Heart left ventricle (tissue), 16 donors: ENCODE results near the gene AMZ2. TPM values are rescaled to one million over a fixed set of nuclear protein-coding genes. Genes with fewer than 3 reads are reported as not detected.
A peak's percentile ranks its signal among the peaks of the same experiment; 100 is the strongest.
"Not testable (repeated sequence)": the region's sequence is repeated elsewhere in the genome, so short reads cannot be mapped to it uniquely, and the experiment has no call there.

Source experiments
- ATAC-seq, 4 donors: fragments of 200-7000 bp; cut with Tn5 transposase; one replicate each; pipeline ENCODE4 v1.9.1; 2020 to 2022; ENCODE audit warnings: moderate library complexity in 4 of 4, mild to moderate bottlenecking in 3 of 4, moderate number of reproducible peaks in 1 of 4
- DNase-seq, 5 donors: peaks; one replicate each; pipeline ENCODE4 v3.0.0-alpha.2; 2020
- H3K27ac ChIP-seq, 12 donors: fragments of 200-600 bp; sonication (generic) in 4 of 12; one replicate each; pipeline versions ENCODE4 v1.5.0 to v1.8.0; 2016 to 2022; ENCODE audit warnings: mild to moderate bottlenecking in 2 of 12
- H3K27me3 ChIP-seq, 9 donors: fragments of 200-600 bp; sonication (generic) in 2 of 9; one replicate each; pipeline versions ENCODE4 v1.5.1 to v1.8.0; 2016 to 2022; ENCODE audit warnings: mild to moderate bottlenecking in 3 of 9
- H3K36me3 ChIP-seq, 9 donors: fragments of 200-600 bp; sonication (generic) in 2 of 9; one replicate each; pipeline versions ENCODE4 v1.5.0 to v1.8.0; 2018 to 2022; ENCODE audit warnings: mild to moderate bottlenecking in 2 of 9
- H3K4me1 ChIP-seq, 12 donors: fragments of 200-600 bp; sonication (generic) in 4 of 12; one replicate each; pipeline versions ENCODE4 v1.5.0 to v1.8.0; 2016 to 2022; ENCODE audit warnings: mild to moderate bottlenecking in 3 of 12
- H3K4me3 ChIP-seq, 12 donors: fragments of 200-600 bp; sonication (generic) in 4 of 12; one replicate each; pipeline versions ENCODE4 v1.5.0 to v1.8.0; 2017 to 2022; ENCODE audit warnings: mild to moderate bottlenecking in 9 of 12, moderate library complexity in 4 of 12
- H3K9me3 ChIP-seq, 12 donors: fragments of 200-600 bp; sonication (generic) in 4 of 12; one replicate each; pipeline versions ENCODE4 v1.5.0 to v1.8.0; 2016 to 2022; ENCODE audit warnings: mild to moderate bottlenecking in 1 of 12
- POLR2A ChIP-seq, 2 donors: fragments of 450-650 bp; IDR thresholded peaks; one replicate each; pipeline ENCODE4 v1.6.1; 2017; ENCODE audit warnings: antibody characterized with exemption in 2 of 2, mild to moderate bottlenecking in 2 of 2, moderate library complexity in 2 of 2
- WGBS, 4 donors: extraction: QIAGEN DNeasy Blood & Tissue Kit in 2 of 4; methylation state at CpG; one replicate each; pipeline versions ENCODE4 v1.1.5 to v1.1.7; 2013 to 2018; 5-methylcytosine and 5-hydroxymethylcytosine counted together
- intact Hi-C, 10 donors: fragments of 100-400 bp; cut with DNase I; formaldehyde crosslinking; loops; one replicate each; pipeline versions ENCODE4 v1.11.1 to v1.14.2; 2022
- polyA plus RNA-seq, 2 donors: library from polyadenylated mRNA; stranded (reverse); fragments of 200-250 nt; gene quantifications; one replicate each; pipeline ENCODE4 v1.2.3, GENCODE V29; 2013
- total RNA-seq, 9 donors: library from RNA; depleted of rRNA in 2 of 9; stranded (reverse); fragments of >200 nt in 2 of 9; fragmentation: NEBNext Ultra II Directional in 3 of 9; extraction: Animal tissue kit (Norgen Biotek cat#: 25700) in 3 of 9; gene quantifications; one replicate each; pipeline versions ENCODE4 v1.1.0 to v1.2.4, GENCODE V29; 2016 to 2023
- TF ChIP-seq, protein P1 (sequence below), 12 donors: fragments of 200-600 bp; sonication (generic) in 4 of 12; IDR thresholded peaks; one replicate each; pipeline versions ENCODE4 v1.5.0 to v1.8.0; 2018 to 2022; ENCODE audit warnings: antibody characterized with exemption in 12 of 12, mild to moderate bottlenecking in 5 of 12
- donor health status: ischemic (EF 13 %, LVEDD 7.1; RV severe dilation, severe dysfunction).
- donor health status: healthy with polysubstance abuse.
- donor health status: DM: no; HTN: yes; CAD: no.
- donor health status: DM: no; HTN: no; CAD: no.
- donor health status: ischemic (EF 25% LVEDD 6.9; RV normal size, moderate dysfunction).
- donor health status: ischemic (EF 25% LVEDD 5.7; RV mildly dilated, moderate dysfunction).
- donor health status: healthy.
- donor health status: DM: yes; HTN: yes; CAD: no.
- donor health status: ischemic (EF 35%, LVEDD 5.7; RV mildly dilated, moderate dysfunction).
- donor health status: nonischemic (EF 11% LVEDD 7.7; RV severe dilation, severe dysfunction).
- donor health status: DM: yes; HTN: yes; CAD: no.
- donor health status: PGD.
- donor health status: ischemic (EF 29% LVEDD 5.4; RV normal size, mild dysfunction).
- donor health status: nonischemic (EF 23%, LVEDD 6.1; RV moderate dilation, normal function).

AMZ2 gene
- total and polyA plus RNA-seq, 11 donors = 52.9 to 141 (median 89.1) TPM

DNA sequence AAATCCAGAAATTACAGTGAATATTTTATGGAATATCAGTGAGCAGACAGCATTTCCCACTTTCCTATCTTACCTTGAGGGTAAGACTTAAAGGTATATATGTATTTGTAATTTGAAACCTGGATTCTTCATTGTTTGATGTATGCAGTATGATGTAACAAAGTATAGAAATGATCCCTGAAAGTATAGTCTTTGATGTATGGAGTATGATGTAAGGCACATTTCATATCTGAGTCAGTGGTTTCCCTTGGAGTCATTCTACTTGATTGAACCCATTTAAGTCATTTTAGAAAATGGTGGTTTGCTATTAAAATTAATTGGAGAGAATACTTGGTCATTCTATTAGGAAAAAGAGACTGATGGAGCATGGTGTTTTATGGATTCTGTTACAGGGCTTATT, 10.1 kb downstream of the AMZ2 start:
- ATAC-seq (no peak), DNase-seq (no peak)
- Histone ChIP-seq H3K27me3 (no peaks in the 10 kb centered on the region), H3K9me3 (no peaks in the 10 kb centered on the region), H3K36me3 (peaks cover 0 to 47% (median 34%) of the 10 kb centered on the region in 9 donors), H3K4me1 (peaks cover 0 to 51% (median 11%) of the 10 kb centered on the region in 12 donors), H3K27ac (peak overlapping the region in 1 of 12 donors; percentile 80), H3K4me3 (no peak overlapping the region)
- intact Hi-C loops = loop anchor here in 1 of 10 donors (10.0 kb wide), 1 partner anchor 507 kb away; no protein-coding TSS in a partner anchor
- TF ChIP-seq, protein P1, sequence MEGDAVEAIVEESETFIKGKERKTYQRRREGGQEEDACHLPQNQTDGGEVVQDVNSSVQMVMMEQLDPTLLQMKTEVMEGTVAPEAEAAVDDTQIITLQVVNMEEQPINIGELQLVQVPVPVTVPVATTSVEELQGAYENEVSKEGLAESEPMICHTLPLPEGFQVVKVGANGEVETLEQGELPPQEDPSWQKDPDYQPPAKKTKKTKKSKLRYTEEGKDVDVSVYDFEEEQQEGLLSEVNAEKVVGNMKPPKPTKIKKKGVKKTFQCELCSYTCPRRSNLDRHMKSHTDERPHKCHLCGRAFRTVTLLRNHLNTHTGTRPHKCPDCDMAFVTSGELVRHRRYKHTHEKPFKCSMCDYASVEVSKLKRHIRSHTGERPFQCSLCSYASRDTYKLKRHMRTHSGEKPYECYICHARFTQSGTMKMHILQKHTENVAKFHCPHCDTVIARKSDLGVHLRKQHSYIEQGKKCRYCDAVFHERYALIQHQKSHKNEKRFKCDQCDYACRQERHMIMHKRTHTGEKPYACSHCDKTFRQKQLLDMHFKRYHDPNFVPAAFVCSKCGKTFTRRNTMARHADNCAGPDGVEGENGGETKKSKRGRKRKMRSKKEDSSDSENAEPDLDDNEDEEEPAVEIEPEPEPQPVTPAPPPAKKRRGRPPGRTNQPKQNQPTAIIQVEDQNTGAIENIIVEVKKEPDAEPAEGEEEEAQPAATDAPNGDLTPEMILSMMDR (IDR thresholded peaks at IDR 0.05) = no peak
- TF ChIP-seq POLR2A (IDR thresholded peaks at IDR 0.05) = no peak

DNA sequence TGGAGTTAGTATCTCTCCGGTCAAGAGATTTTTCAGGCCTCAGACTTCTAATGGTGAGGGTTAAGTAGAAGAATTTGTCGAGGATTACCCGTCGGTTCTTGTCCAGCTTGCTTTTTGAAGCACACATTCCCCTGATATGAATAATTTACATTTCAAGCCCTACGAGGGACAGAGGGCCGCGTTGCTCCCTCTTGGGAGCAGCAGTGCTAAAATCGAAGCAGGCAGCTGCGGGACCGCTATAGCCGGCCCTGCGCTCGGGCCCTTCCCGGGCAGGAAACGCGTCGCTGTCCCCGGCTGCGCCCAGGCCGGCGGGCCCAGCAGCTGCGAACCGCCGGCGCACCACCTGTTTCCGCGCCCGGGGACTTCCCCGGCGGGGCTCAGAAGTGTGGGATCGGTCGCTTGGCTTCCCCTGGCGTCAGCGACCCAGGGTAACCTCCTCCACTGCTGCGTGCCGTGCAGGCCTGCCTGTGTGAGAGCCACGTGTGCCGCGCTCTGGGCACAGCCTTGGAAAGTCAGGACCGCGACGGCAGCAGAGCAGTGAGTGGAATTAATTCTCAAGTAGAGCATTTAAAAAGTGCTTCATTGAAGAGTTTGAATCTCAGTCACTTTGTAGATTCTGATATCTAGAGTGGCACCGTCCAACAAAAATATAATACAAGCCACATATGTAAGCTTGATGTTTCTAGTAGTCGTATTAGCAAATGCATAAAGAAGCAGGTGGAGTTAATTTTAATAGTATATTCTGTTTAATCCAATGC, 11.2 kb downstream of the AMZ2 start:
- not testable (repeated sequence) for H3K27me3 ChIP-seq, H3K9me3 ChIP-seq
- peak overlapping the region in 11 of 12 donors; percentile 37 to 83 (median 73) for H3K27ac ChIP-seq
- H3K36me3 ChIP-seq = peaks cover 0 to 35% (median 33%) of the 10 kb centered on the region in 9 donors
- WGBS, 4 donors = 4 to 19% (median 7%) methylated on average over 11 to 41 of the region's 44 CpGs
- H3K4me1 ChIP-seq = peaks cover 0 to 55% (median 11%) of the 10 kb centered on the region in 12 donors
- ATAC-seq (peak; percentile 77 to 95 (median 90)), DNase-seq (peak; percentile 38 to 88 (median 75))
- intact Hi-C loops = loop anchor here in 1 of 10 donors (10.0 kb wide), 1 partner anchor 506 kb away; no protein-coding TSS in a partner anchor
- peak overlapping the region in 9 of 12 donors; percentile 12 to 40 (median 30) for H3K4me3 ChIP-seq

DNA sequence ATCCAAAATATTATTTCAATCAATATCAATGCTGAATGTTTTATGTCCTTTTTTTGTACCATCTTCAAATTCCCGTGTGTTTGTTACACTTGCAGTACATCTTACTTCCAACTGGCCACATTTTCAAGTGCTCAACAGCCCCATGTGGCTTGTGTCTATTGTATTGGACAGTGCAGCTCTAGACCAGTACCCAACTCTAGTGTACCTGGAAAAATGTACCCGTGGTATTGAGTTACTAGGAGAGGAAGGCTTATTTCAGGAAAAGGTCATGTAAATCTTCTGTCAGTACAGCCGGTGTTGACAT, 11.8 kb downstream of the AMZ2 start:
- 72 to 80% (median 76%) methylated on average over 3 of the region's 3 CpGs for WGBS, 4 donors
- peaks cover 0 to 30% (median 28%) of the 10 kb centered on the region in 9 donors for H3K36me3 ChIP-seq
- not testable (repeated sequence) for H3K9me3 ChIP-seq, DNase-seq, ATAC-seq, H3K27me3 ChIP-seq
- H3K4me1 ChIP-seq = peaks cover 0 to 55% (median 11%) of the 10 kb centered on the region in 12 donors
- peak overlapping the region in 10 of 12 donors; percentile 54 to 83 (median 74) for H3K27ac ChIP-seq
- intact Hi-C loops = loop anchor here in 1 of 10 donors (10.0 kb wide), 1 partner anchor 505 kb away; no protein-coding TSS in a partner anchor
- peak overlapping the region in 4 of 12 donors; percentile 30 to 40 (median 33) for H3K4me3 ChIP-seq

DNA sequence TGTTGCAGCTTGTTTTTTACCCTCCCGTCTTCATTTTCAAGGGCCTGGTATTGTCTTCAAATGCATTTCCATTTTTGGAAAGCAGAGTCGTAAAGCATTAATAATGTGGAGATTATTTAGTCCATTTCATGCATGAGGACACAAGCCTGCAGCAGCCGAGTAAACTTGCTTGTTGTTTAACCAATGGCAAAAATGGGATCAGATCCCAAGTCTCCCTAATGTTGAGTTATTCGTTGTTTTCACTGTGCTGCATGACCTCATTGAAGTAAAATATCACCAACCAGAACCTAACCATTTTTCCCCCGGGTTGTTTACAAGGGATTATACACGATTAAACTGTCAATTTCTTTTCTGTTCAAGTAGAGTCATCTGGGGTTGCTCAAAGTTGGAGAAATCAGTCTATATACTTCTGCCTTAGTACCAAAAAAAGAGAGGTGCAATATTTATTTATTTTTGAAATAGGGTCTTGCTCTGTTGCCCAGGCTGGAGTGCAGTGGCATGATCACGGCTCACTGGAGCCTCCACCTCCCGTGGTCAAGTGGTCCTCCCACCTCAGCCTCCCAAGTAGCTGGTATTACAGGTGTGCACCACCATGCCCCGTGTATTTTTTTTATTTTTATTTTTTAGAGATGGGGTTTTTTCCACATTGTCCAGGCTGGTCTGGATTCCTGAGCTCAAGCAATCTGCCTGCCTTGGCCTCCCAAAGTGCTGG, 12.4 kb downstream of the AMZ2 start:
- Histone ChIP-seq H3K27me3 (no peaks in the 10 kb centered on the region), H3K4me1 (peaks cover 0 to 49% (median 11%) of the 10 kb centered on the region in 12 donors), H3K9me3 (no peaks in the 10 kb centered on the region), H3K4me3 (no peak overlapping the region), H3K27ac (peak overlapping the region in 1 of 12 donors; percentile 76), H3K36me3 (peaks cover 0 to 24% (median 22%) of the 10 kb centered on the region in 9 donors)
- 88 to 91% (median 91%) methylated on average over 9 of the region's 9 CpGs for WGBS, 4 donors
- no peak for ATAC-seq
- TF ChIP-seq POLR2A (IDR thresholded peaks at IDR 0.05) = no peak
- TF ChIP-seq, protein P1 (IDR thresholded peaks at IDR 0.05) = no peak
- DNase-seq = no peak
- intact Hi-C loops = loop anchor here in 8 of 10 donors (5.0 to 10.0 kb wide), 10 partner anchors 122 to 505 kb away; no protein-coding TSS in a partner anchor

DNA sequence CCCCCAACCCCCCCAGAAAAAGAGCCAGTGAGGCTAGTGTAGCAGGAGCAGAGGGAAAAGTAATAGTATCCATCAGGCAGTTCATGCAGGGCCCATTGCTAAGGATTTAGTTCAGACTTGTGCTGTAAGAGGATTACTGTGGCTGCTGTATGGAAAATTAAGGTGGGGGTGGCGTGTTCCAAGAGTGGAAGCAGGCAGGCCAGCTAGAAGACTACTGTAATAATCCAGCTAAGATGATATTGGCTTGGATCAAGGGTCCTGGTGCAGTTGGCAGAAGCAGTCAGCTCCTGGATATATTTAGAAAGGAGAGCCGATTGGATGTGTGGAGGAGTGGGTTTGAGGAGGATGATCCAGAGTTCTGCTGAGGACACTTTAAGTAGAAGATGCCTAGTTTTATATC, 14.6 kb downstream of the AMZ2 start:
- Histone ChIP-seq H3K4me3 (peak overlapping the region in 1 of 12 donors; percentile 33), H3K27ac (peak overlapping the region in 7 of 12 donors; percentile 6 to 51 (median 41)), H3K4me1 (peaks cover 0 to 28% (median 11%) of the 10 kb centered on the region in 12 donors)
- DNase-seq = peak in 1 of 5 donors; percentile 39
- intact Hi-C loops = loop anchor here (1.0 to 10.0 kb wide), 15 partner anchors 120 to 502 kb away; no protein-coding TSS in a partner anchor
- not testable (repeated sequence) for H3K9me3 ChIP-seq, H3K27me3 ChIP-seq, H3K36me3 ChIP-seq
- peak in 3 of 4 donors; percentile 43 to 67 (median 56) for ATAC-seq
- WGBS, 4 donors = 30 to 43% (median 36%) methylated on average over 2 of the region's 2 CpGs
